Natural killer cell (primary cell): ENCODE results near the gene XXYLT1. TPM values are rescaled to one million over a fixed set of nuclear protein-coding genes. Genes with fewer than 3 reads are reported as not detected.
"Not testable (repeated sequence)": the region's sequence is repeated elsewhere in the genome, so short reads cannot be mapped to it uniquely, and the experiment has no call there.

Experiments
- ATAC-seq, 3 donors: fragments of 150-1000 bp in 2 of 3; fragments of 200-7000 bp in 1 of 3; cut with Tn5 transposase; 1 replicate in 1 of 3; 2 replicates in 2 of 3; pipeline ENCODE4 v1.10.0; 2021; ENCODE audit warnings: mild to moderate bottlenecking in 2 of 3, moderate library complexity in 2 of 3
- DNase-seq, 2 donors: peaks; one replicate each; pipeline versions ENCODE4 v3.0.0 to v3.0.0-alpha.2; 2013 to 2021; ENCODE audit warnings: mixed read lengths in 1 of 2
- H3K27ac ChIP-seq: one replicate; pipeline ENCODE4 v1.5.1; 2013; ENCODE audit warnings: mild to moderate bottlenecking, low read length
- H3K27me3 ChIP-seq: one replicate; pipeline ENCODE4 v1.6.1; 2013; ENCODE audit warnings: low read length; ENCODE audit not compliant: control insufficient read depth, insufficient read depth
- H3K36me3 ChIP-seq: one replicate; pipeline ENCODE4 v1.6.1; 2013; ENCODE audit warnings: low read length; ENCODE audit not compliant: control insufficient read depth, insufficient read depth
- H3K4me1 ChIP-seq: one replicate; pipeline ENCODE4 v1.6.1; 2013; ENCODE audit warnings: low read length; ENCODE audit not compliant: control insufficient read depth, insufficient read depth
- H3K4me3 ChIP-seq: one replicate; pipeline ENCODE4 v1.5.1; 2013; ENCODE audit warnings: low read length
- H3K9me3 ChIP-seq: one replicate; pipeline ENCODE4 v1.6.1; 2013; ENCODE audit warnings: low read length; ENCODE audit not compliant: control insufficient read depth, insufficient read depth
- H3K27ac Mint-ChIP-seq, 2 donors: one replicate each; pipeline ENCODE4 v1.8.0; 2022; ENCODE audit warnings: mild to moderate bottlenecking in 2 of 2, mixed read lengths in 2 of 2, moderate library complexity in 1 of 2
- H3K27me3 Mint-ChIP-seq, 2 donors: one replicate each; pipeline ENCODE4 v1.8.0; 2022; ENCODE audit warnings: low read depth in 2 of 2, mixed read lengths in 2 of 2
- H3K36me3 Mint-ChIP-seq: one replicate; pipeline ENCODE4 v1.8.0; 2022; ENCODE audit warnings: mixed read lengths
- H3K4me1 Mint-ChIP-seq, 2 donors: one replicate each; pipeline ENCODE4 v1.8.0; 2022; ENCODE audit warnings: mixed read lengths in 2 of 2
- H3K4me3 Mint-ChIP-seq: one replicate; pipeline ENCODE4 v1.8.0; 2022; ENCODE audit warnings: mild to moderate bottlenecking, moderate library complexity, mixed read lengths
- H3K9me3 Mint-ChIP-seq, 2 donors: one replicate each; pipeline ENCODE4 v1.8.0; 2022; ENCODE audit warnings: mixed read lengths in 2 of 2
- CTCF ChIP-seq: fragments of 200-600 bp; IDR thresholded peaks from one replicate; pipeline ENCODE4 v1.8.0; 2022; ENCODE audit warnings: antibody characterized with exemption
- WGBS: methylation state at CpG from one replicate; pipeline ENCODE4 v1.1.7; 2013; ENCODE audit warnings: missing lambda C conversion rate; ENCODE audit not compliant: insufficient coverage; 5-methylcytosine and 5-hydroxymethylcytosine counted together
- intact Hi-C: fragments of 100-400 bp; cut with micrococcal nuclease; formaldehyde crosslinking; loops from one replicate; pipeline ENCODE4 v1.14.2; 2022
- total RNA-seq, 4 donors: library from RNA; stranded (reverse); fragments of 120-200 nt in 1 of 4; gene quantifications; one replicate each; pipeline versions ENCODE4 v1.2.3 to v1.2.4, GENCODE V29; 2013 to 2022

The XXYLT1 gene
- total RNA-seq, 3 donors from 2014 or later (not counting 1 experiment from before 2014, with no cell fraction given), result 8.7 to 13.6 (median 10.2) TPM

DNA sequence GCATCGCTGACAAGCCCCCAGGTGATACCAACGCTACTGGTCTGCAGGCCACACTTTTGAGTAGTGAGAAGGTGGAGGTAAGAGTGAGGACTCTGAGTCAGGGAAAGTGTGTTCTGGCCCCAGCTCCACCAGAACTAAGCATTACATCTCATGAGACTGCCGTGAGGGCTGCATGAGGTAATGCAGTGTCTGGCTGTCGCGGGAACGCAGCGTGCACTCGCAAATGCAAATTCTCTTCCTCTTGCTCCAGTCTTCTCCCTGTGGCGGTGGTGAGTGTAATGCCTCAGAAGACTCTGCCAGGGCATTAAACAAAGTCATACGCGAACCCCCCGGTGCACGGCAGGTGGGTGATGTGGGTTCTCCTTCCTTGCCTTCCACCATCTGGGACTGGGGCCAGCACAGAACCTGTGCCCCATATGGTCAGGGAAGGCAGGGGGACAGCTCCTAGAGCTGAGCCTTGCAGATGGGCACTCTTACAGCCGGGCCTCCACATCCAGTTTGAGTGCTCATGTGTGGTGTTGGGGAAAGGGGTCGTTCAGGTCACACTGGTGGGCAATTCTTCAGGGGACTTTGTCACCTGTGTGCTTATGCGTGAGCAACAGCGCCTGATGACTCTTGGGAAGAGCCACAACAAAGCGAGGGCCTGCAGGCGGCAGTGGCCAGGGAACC is 175.8 kb downstream of the XXYLT1 start:
- peak overlapping the region; percentile 75 for H3K27ac ChIP-seq
- no peak for TF ChIP-seq CTCF
- H3K27ac Mint-ChIP-seq, result no peak overlapping the region
- H3K9me3 ChIP-seq, result no peaks in the 10 kb centered on the region
- H3K27me3 ChIP-seq, result no peaks in the 10 kb centered on the region
- DNase-seq (no peak), ATAC-seq (no peak)
- peaks cover 0 to 9% of the 10 kb centered on the region in 2 donors for H3K4me1 Mint-ChIP-seq
- H3K36me3 ChIP-seq, result no peaks in the 10 kb centered on the region
- H3K4me1 ChIP-seq, result peaks cover 29% of the 10 kb centered on the region
- H3K9me3 Mint-ChIP-seq, result no peaks in the 10 kb centered on the region
- no peak overlapping the region for H3K4me3 Mint-ChIP-seq
- no peaks in the 10 kb centered on the region for H3K27me3 Mint-ChIP-seq
- H3K4me3 ChIP-seq, result no peak overlapping the region
- H3K36me3 Mint-ChIP-seq, result no peaks in the 10 kb centered on the region
- intact Hi-C loops, result no loop called here
- 76% methylated on average over 19 of the region's 19 CpGs for WGBS

DNA sequence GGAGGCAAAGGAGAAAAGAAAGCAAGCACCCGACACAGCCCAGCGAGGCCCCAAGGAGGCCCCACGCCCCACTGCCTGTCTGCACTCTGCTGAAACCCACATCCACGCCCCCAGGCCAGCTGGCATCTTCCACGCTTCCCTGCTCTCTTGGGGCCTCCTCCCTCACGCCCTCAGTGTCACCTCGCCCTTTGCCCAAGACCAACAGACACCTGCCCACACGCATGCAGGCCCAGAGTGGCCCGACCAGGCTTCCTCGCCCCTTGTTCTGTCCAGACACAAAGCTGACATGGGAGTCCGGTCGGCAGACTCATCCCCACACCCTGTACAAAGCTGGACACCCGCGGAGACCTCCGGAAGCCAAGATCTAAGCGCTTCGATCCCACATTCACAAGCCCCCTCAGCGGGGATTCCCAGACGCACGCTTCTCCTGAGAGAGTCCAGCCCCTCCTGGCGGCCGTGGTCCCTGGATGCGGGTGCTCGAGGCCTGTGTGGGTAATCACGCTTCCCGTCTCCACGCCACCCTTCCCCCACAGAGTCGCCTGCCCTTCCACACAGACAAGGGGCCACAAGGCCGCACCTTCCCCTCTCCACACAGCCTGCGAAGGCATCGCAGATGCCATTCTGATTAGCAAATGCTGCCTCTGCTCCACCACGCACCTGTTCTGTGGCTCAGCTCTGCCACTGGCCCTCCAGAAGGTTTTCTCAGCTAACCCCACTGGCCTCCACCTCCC is 176.6 kb downstream of the XXYLT1 start:
- Mint-ChIP-seq H3K9me3 (no peaks in the 10 kb centered on the region), H3K27ac (no peak overlapping the region), H3K36me3 (no peaks in the 10 kb centered on the region), H3K27me3 (no peaks in the 10 kb centered on the region), H3K4me3 (no peak overlapping the region), H3K4me1 (peaks cover 0 to 9% of the 10 kb centered on the region in 2 donors)
- 61% methylated on average over 32 of the region's 32 CpGs for WGBS
- Histone ChIP-seq H3K9me3 (no peaks in the 10 kb centered on the region), H3K27ac (peak overlapping the region; percentile 75), H3K27me3 (no peaks in the 10 kb centered on the region), H3K4me3 (no peak overlapping the region), H3K36me3 (no peaks in the 10 kb centered on the region), H3K4me1 (peaks cover 26% of the 10 kb centered on the region)
- no peak for DNase-seq
- no peak for TF ChIP-seq CTCF
- intact Hi-C loops, result no loop called here
- ATAC-seq, result peak in 1 of 3 donors; percentile 32

- no peaks in the 10 kb centered on the region for H3K36me3 ChIP-seq
- H3K9me3 ChIP-seq, result no peaks in the 10 kb centered on the region
- H3K4me3 Mint-ChIP-seq, result no peak overlapping the region
- no peaks in the 10 kb centered on the region for H3K27me3 ChIP-seq
- H3K4me1 ChIP-seq, result peaks cover 26% of the 10 kb centered on the region
- H3K27me3 Mint-ChIP-seq, result no peaks in the 10 kb centered on the region
- 51% methylated on average over 7 of the region's 9 CpGs for WGBS
- no peak overlapping the region for H3K27ac Mint-ChIP-seq
- H3K27ac ChIP-seq, result peak overlapping the region; percentile 30
- no peaks in the 10 kb centered on the region for H3K9me3 Mint-ChIP-seq
- peak overlapping the region; percentile 22 for H3K4me3 ChIP-seq
- ATAC-seq (no peak), DNase-seq (no peak)
- no peak for TF ChIP-seq CTCF
- H3K4me1 Mint-ChIP-seq, result peaks cover 0 to 9% of the 10 kb centered on the region in 2 donors
- intact Hi-C loops, result no loop called here
- H3K36me3 Mint-ChIP-seq, result no peaks in the 10 kb centered on the region
These were observed 177.2 kb downstream of the XXYLT1 start for GRCh38 chr3:195093731-195094130.

GRCh38 chr3:195087840-195088601 is 182.9 kb downstream of the XXYLT1 start:
- H3K4me1 ChIP-seq, H3K27ac ChIP-seq, H3K36me3 Mint-ChIP-seq, H3K27ac Mint-ChIP-seq, intact Hi-C loops, H3K4me1 Mint-ChIP-seq, H3K9me3 ChIP-seq, H3K27me3 ChIP-seq, H3K4me3 ChIP-seq, H3K9me3 Mint-ChIP-seq, DNase-seq, H3K36me3 ChIP-seq, ATAC-seq, H3K27me3 Mint-ChIP-seq: not testable (repeated sequence)
- H3K4me3 Mint-ChIP-seq, result peak overlapping the region; percentile 57
- WGBS, result 81% methylated on average over 13 of the region's 25 CpGs
